ENCODE data around the gene GLYAT. TPM values are rescaled to one million over a fixed set of nuclear protein-coding genes. Genes with fewer than 3 reads are reported as not detected.

GLYAT gene
- total RNA-seq, 4 donors from 2014 or later, result 0.36 to 0.42 TPM; not detected in 2

DNA sequence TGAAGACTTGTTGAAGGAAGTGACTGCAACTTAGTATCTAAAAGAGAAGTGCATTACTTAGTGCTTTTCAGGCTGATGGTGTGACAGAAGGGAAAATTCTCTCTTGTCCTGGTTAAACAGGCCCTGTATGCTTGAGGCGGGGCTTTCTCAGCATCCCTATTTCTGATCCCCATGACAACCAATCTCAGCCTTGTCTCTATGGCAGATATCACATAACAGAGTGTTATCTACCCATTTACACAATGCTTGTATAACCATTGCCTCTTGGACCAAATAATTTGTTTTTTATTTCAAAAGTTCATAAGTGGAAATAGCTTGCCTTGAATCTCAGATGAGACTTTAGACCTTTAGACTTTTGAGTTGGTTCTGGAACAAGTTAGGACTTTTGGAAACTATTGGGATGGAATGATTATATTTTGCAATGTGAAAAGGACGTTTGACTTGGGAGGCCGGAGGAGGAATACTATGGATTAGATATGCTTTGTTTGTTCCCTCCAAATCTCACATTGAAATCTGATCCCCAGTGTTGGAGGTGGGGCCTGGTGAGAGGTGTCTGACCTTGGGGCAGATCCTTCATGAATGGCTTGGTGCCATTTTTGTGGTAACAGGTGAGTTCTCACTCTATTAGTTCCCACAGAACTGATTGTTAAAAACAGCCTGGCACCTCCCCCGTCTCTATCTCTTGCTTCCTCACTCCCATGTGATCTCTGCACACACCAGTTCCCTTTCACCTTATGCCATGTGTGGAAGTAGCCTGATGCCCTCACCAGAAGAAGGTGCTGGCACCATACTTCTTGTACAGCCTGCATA, 3.1 kb upstream of the GLYAT start:
- Histone ChIP-seq H3K4me3 (no peak overlapping the region), H3K27ac (no peak overlapping the region), H3K9me3 (no peaks in the 10 kb centered on the region), H3K27me3 (no peaks in the 10 kb centered on the region), H3K36me3 (no peaks in the 10 kb centered on the region), H3K4me1 (peaks cover 5% of the 10 kb centered on the region)
- TF ChIP-seq, protein P1, sequence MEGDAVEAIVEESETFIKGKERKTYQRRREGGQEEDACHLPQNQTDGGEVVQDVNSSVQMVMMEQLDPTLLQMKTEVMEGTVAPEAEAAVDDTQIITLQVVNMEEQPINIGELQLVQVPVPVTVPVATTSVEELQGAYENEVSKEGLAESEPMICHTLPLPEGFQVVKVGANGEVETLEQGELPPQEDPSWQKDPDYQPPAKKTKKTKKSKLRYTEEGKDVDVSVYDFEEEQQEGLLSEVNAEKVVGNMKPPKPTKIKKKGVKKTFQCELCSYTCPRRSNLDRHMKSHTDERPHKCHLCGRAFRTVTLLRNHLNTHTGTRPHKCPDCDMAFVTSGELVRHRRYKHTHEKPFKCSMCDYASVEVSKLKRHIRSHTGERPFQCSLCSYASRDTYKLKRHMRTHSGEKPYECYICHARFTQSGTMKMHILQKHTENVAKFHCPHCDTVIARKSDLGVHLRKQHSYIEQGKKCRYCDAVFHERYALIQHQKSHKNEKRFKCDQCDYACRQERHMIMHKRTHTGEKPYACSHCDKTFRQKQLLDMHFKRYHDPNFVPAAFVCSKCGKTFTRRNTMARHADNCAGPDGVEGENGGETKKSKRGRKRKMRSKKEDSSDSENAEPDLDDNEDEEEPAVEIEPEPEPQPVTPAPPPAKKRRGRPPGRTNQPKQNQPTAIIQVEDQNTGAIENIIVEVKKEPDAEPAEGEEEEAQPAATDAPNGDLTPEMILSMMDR (IDR thresholded peaks at IDR 0.05), result no peak
- no peak for TF ChIP-seq POLR2AphosphoS5 (IDR thresholded peaks at IDR 0.05)
- no peak for TF ChIP-seq EP300 (IDR thresholded peaks at IDR 0.05)
- TF ChIP-seq POLR2A (IDR thresholded peaks at IDR 0.05), result no peak
- WGBS, result 77% methylated on average over 4 of the region's 4 CpGs
- DNase-seq (ENCODE audit: low spot score in 2 of 2), result no peak

DNA sequence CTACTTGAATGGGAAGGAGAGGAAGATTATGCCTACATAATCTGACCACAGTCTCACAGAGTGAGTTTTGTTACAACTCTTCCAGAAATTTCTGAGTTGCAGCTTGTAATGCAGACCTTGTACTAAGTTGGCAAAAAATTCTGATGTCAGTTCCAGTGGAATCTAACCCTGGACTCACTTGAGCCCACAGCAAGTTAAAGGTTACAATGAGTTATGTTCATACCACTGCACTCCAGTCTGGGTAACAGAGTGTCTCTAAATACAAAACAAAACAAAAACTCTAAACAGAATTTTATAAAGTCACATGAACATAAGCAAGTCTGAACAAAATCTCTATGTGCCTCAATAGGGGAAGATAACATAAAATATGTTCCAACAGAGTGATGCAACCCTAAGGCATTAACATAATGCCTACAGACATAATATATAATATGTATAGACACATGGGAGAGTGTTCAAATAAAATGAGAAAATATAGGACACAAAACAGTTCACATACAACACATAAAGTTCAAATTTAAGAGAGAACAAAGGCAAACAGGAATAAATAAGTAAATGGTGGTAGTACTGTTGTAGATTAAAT, 1.1 kb downstream of the GLYAT start:
- Histone ChIP-seq H3K27me3 (no peaks in the 10 kb centered on the region), H3K27ac (peak overlapping the region; percentile 70), H3K4me3 (no peak overlapping the region), H3K9me3 (no peaks in the 10 kb centered on the region), H3K4me1 (peaks cover 16% of the 10 kb centered on the region), H3K36me3 (no peaks in the 10 kb centered on the region)
- DNase-seq (ENCODE audit: low spot score in 2 of 2), result no peak
- no peak for TF ChIP-seq EP300 (IDR thresholded peaks at IDR 0.05)
- TF ChIP-seq, protein P1 (IDR thresholded peaks at IDR 0.05), result no peak
- TF ChIP-seq POLR2AphosphoS5 (IDR thresholded peaks at IDR 0.05), result no peak
- TF ChIP-seq POLR2A (IDR thresholded peaks at IDR 0.05), result no peak

DNA sequence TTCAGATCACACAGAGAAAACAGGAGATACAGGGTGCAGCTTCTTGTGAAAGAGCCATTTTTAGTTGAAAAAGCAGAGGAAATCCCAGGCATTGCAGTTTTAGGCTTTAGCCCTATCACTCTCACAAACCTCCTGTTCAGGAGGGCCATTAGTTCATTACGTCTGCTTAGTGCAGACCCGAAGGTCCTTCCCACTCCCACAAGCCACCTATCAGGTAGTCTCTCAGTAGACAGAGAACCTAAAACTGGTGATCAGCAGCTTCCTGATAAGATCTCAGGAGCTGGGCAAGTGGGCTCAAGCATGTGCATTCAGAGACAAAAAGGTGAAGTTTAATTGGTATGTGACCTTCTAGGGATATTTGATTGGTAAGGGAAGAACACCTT, 4.3 kb downstream of the GLYAT start:
- Histone ChIP-seq H3K4me3 (no peak overlapping the region), H3K36me3 (no peaks in the 10 kb centered on the region), H3K27me3 (no peaks in the 10 kb centered on the region), H3K27ac (no peak overlapping the region), H3K4me1 (peaks cover 16% of the 10 kb centered on the region), H3K9me3 (no peaks in the 10 kb centered on the region)
- no peak for DNase-seq (ENCODE audit: low spot score in 2 of 2)
- TF ChIP-seq POLR2AphosphoS5 (IDR thresholded peaks at IDR 0.05), result no peak
- TF ChIP-seq, protein P1 (IDR thresholded peaks at IDR 0.05), result no peak
- TF ChIP-seq EP300 (IDR thresholded peaks at IDR 0.05), result no peak
- TF ChIP-seq POLR2A (IDR thresholded peaks at IDR 0.05), result no peak
- WGBS, result 65% methylated on average over 2 of the region's 2 CpGs

DNA sequence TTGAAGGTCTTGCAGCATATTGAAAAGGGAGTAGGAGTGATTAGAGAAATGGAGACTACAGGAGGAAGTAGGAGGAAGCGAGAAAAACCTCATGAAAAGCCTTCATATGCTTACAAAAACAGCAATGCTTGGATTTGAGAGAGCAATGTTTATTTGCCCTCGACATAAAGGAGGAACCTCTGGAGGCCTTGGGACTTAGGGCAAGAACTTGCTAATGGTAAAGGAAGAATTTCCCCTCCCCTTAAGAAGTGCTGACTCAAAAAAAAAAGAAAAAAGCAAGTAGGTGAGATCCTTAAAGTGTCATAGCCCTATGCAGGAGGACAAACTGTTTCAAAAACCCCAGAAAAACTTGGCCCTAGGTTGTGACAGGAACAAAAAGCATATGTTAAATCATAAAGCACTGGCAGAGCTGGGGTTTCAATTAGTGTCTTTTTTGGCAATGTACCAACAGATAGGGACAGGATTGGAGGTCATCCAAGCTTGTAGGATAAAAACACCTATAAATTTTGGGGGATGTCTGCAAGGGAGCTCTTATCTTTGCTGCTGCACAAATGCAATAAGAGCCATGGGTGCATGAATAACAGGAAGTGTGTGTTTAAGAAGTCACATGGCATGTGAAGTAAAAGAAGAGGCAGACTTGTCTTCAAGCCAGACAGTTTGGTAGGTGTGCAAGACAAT, 4.9 kb downstream of the GLYAT start:
- Histone ChIP-seq H3K36me3 (no peaks in the 10 kb centered on the region), H3K27me3 (no peaks in the 10 kb centered on the region), H3K4me3 (no peak overlapping the region), H3K9me3 (no peaks in the 10 kb centered on the region), H3K27ac (no peak overlapping the region), H3K4me1 (peaks cover 16% of the 10 kb centered on the region)
- no peak for DNase-seq (ENCODE audit: low spot score in 2 of 2)
- no peak for TF ChIP-seq POLR2A (IDR thresholded peaks at IDR 0.05)
- no peak for TF ChIP-seq EP300 (IDR thresholded peaks at IDR 0.05)
- no peak for TF ChIP-seq POLR2AphosphoS5 (IDR thresholded peaks at IDR 0.05)
- TF ChIP-seq, protein P1 (IDR thresholded peaks at IDR 0.05), result no peak
- WGBS, result 40% methylated on average over 2 of the region's 2 CpGs

Data from suprapubic skin (tissue), 4 donors.